ENCODE measurements around the gene NDUFA13.

DNA sequence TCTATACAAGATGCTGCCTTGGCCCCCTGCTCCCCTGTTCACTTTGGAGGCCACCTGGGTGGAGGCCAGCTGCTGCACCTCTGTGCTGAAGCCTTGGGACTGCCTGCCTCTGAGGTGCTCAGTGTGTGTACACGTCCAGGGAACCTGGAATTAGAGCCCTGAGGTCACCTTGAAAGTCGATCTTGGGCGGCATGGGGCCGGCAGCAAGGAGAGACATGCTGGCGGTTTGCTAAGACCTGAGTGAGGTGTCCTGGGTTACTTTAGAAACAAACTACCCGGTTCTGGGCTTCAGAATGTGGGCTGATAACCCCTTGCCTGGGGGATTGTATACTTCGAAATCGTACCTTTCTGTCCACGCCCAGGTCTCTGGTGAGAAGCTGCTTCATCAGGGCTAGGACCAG is 26.2 kb upstream of the NDUFA13 start:
- TF ChIP-seq EZH2 (IDR thresholded peaks at IDR 0.05) (no peak), POLR2AphosphoS5 (IDR thresholded peaks at IDR 0.05; ENCODE audit: low read depth, low read length) (no peak), RAD21 (IDR thresholded peaks at IDR 0.05; ENCODE audit: low read depth) (no peak)
- TF ChIP-seq, protein P1, sequence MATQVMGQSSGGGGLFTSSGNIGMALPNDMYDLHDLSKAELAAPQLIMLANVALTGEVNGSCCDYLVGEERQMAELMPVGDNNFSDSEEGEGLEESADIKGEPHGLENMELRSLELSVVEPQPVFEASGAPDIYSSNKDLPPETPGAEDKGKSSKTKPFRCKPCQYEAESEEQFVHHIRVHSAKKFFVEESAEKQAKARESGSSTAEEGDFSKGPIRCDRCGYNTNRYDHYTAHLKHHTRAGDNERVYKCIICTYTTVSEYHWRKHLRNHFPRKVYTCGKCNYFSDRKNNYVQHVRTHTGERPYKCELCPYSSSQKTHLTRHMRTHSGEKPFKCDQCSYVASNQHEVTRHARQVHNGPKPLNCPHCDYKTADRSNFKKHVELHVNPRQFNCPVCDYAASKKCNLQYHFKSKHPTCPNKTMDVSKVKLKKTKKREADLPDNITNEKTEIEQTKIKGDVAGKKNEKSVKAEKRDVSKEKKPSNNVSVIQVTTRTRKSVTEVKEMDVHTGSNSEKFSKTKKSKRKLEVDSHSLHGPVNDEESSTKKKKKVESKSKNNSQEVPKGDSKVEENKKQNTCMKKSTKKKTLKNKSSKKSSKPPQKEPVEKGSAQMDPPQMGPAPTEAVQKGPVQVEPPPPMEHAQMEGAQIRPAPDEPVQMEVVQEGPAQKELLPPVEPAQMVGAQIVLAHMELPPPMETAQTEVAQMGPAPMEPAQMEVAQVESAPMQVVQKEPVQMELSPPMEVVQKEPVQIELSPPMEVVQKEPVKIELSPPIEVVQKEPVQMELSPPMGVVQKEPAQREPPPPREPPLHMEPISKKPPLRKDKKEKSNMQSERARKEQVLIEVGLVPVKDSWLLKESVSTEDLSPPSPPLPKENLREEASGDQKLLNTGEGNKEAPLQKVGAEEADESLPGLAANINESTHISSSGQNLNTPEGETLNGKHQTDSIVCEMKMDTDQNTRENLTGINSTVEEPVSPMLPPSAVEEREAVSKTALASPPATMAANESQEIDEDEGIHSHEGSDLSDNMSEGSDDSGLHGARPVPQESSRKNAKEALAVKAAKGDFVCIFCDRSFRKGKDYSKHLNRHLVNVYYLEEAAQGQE (IDR thresholded peaks at IDR 0.05; ENCODE audit: low read depth) = no peak
- TF ChIP-seq, protein P2, sequence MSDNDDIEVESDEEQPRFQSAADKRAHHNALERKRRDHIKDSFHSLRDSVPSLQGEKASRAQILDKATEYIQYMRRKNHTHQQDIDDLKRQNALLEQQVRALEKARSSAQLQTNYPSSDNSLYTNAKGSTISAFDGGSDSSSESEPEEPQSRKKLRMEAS (IDR thresholded peaks at IDR 0.05) = no peak
- TF ChIP-seq, protein P3, sequence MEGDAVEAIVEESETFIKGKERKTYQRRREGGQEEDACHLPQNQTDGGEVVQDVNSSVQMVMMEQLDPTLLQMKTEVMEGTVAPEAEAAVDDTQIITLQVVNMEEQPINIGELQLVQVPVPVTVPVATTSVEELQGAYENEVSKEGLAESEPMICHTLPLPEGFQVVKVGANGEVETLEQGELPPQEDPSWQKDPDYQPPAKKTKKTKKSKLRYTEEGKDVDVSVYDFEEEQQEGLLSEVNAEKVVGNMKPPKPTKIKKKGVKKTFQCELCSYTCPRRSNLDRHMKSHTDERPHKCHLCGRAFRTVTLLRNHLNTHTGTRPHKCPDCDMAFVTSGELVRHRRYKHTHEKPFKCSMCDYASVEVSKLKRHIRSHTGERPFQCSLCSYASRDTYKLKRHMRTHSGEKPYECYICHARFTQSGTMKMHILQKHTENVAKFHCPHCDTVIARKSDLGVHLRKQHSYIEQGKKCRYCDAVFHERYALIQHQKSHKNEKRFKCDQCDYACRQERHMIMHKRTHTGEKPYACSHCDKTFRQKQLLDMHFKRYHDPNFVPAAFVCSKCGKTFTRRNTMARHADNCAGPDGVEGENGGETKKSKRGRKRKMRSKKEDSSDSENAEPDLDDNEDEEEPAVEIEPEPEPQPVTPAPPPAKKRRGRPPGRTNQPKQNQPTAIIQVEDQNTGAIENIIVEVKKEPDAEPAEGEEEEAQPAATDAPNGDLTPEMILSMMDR (IDR thresholded peaks at IDR 0.05 in 2 of 3, conservative IDR thresholded peaks at IDR 0.05 in 1 of 3; ENCODE audit: borderline replicate concordance in 1 of 3, insufficient read depth in 1 of 3, low read depth in 2 of 3, low read length in 2 of 3) = no peak

Measured in HCT116 (cell line).